K562 (cell line): ENCODE results near the gene DOCK7. TPM values are rescaled to one million over a fixed set of nuclear protein-coding genes. Genes with fewer than 3 reads are reported as not detected.

Experiments
- ATAC-seq: fragments of 200-7000 bp; cut with Tn5 transposase; 3 replicates; pipeline ENCODE4 v1.9.1; 2020; ENCODE audit warnings: moderate library complexity
- BruUV-seq: library from RNA; stranded (reverse); fragments of 400-500 nt; replicated peaks from 2 replicates; lab custom pipeline; 2021; lab: Mats Ljungman, UMichigan
- CTCF ChIA-PET: fragments of 300-600 bp; formaldehyde crosslinking; extraction: SDS; loops from one replicate; lab custom pipeline; 2021; ENCODE audit warnings: low intra/inter-chr PET ratio; lab: Yijun Ruan, JAX
- POLR2A ChIA-PET: fragments of 300-600, 350-650 bp; sonication (Branson Sonifier 250); formaldehyde crosslinking; extraction: SDS; loops from one replicate; lab custom pipeline; 2021; ENCODE audit warnings: antibody characterized with exemption, inconsistent platforms; lab: Yijun Ruan, JAX
- DNase-seq, 4 experiments: peaks; one replicate each; pipeline versions ENCODE4 v3.0.0 to v3.0.0-alpha.2; 2011 to 2018; ENCODE audit warnings: low spot score in 3 of 4, mixed read lengths in 3 of 4; ENCODE audit errors: extremely low read depth in 1 of 4
- FAIRE-seq: peaks from 2 replicates; lab custom pipeline; 2011; peaks lifted over from hg19 to GRCh38; lab: Jason Lieb, UNC
- H2AFZ ChIP-seq: 2 replicates; pipeline ENCODE4 v1.6.0; 2011; ENCODE audit warnings: low read depth, low read length, control low read depth, inconsistent platforms
- H3K27ac ChIP-seq: fragments of 200-600 bp; 3 replicates; pipeline ENCODE4 v1.8.0; 2011; ENCODE audit warnings: low read depth, mild to moderate bottlenecking, control low read depth, inconsistent platforms, low read length, moderate library complexity, mixed read lengths; ENCODE audit errors: extremely low read depth
- H3K27me3 ChIP-seq, 2 experiments: fragments of 300-600 bp in 1 of 2; 2 replicates in 1 of 2; 3 replicates in 1 of 2; pipeline versions ENCODE4 v1.6.0 to v1.8.0; 2011; ENCODE audit warnings: inconsistent platforms in 2 of 2, low read length in 2 of 2, mild to moderate bottlenecking in 1 of 2, mixed read lengths in 1 of 2, moderate library complexity in 1 of 2; ENCODE audit not compliant: control insufficient read depth in 2 of 2, insufficient read depth in 2 of 2
- H3K36me3 ChIP-seq: fragments of 300-600 bp; 3 replicates; pipeline ENCODE4 v1.8.0; 2011; ENCODE audit warnings: mild to moderate bottlenecking, low read length, inconsistent platforms; ENCODE audit not compliant: control insufficient read depth, insufficient read depth
- H3K4me1 ChIP-seq, 2 experiments: fragments of 200-600 bp in 1 of 2; replicated peaks in 1 of 2; 2 replicates in 1 of 2; 3 replicates in 1 of 2; pipeline versions ENCODE4 v1.5.1 to v1.8.0; 2011; ENCODE audit warnings: inconsistent platforms in 2 of 2, low read length in 2 of 2, mild to moderate bottlenecking in 1 of 2, mixed read lengths in 1 of 2, moderate library complexity in 1 of 2; ENCODE audit not compliant: control insufficient read depth in 2 of 2, insufficient read depth in 2 of 2
- H3K4me2 ChIP-seq: 2 replicates; pipeline ENCODE4 v1.6.1; 2011; ENCODE audit warnings: low read length, control low read depth, inconsistent platforms, mixed read lengths; ENCODE audit not compliant: insufficient read depth
- H3K4me3 ChIP-seq: fragments of 200-600 bp; sonication (generic), shearing (Covaris generic); 2 replicates; pipeline ENCODE4 v1.5.1; 2016; ENCODE audit warnings: control low read depth, inconsistent platforms
- H3K79me2 ChIP-seq: fragments of 200-600 bp; 3 replicates; pipeline ENCODE4 v1.8.0; 2011; ENCODE audit warnings: low read length, inconsistent platforms; ENCODE audit not compliant: control insufficient read depth, insufficient read depth
- H3K9ac ChIP-seq, 2 experiments: 2 replicates each; pipeline versions ENCODE4 v1.6.0 to v1.6.1; 2011; ENCODE audit warnings: low read depth in 2 of 2, low read length in 2 of 2, control low read depth in 1 of 2, inconsistent platforms in 1 of 2, mild to moderate bottlenecking in 1 of 2, mixed read lengths in 1 of 2; ENCODE audit not compliant: insufficient read depth in 1 of 2
- H3K9me1 ChIP-seq: one replicate; pipeline ENCODE4 v1.6.0; 2011; ENCODE audit warnings: inconsistent platforms, mild to moderate bottlenecking, low read length, moderate library complexity; ENCODE audit not compliant: control insufficient read depth, insufficient read depth
- H3K9me3 ChIP-seq: replicated peaks from 2 replicates; pipeline ENCODE4 v1.5.1; 2011; ENCODE audit warnings: low read depth, low read length, inconsistent platforms; ENCODE audit not compliant: control insufficient read depth, insufficient read depth
- H4K20me1 ChIP-seq: replicated peaks from 2 replicates; pipeline ENCODE4 v1.6.1; 2011; ENCODE audit warnings: low read length, inconsistent platforms, mixed read lengths; ENCODE audit not compliant: control insufficient read depth, insufficient read depth
- CHD4 ChIP-seq: fragments of 200-600 bp; sonication (generic); IDR thresholded peaks from 3 replicates; pipeline ENCODE4 v1.6.1; 2012; ENCODE audit warnings: low read depth, mild to moderate bottlenecking, mixed read lengths, low read length, inconsistent platforms; ENCODE audit not compliant: insufficient read depth, insufficient replicate concordance, poor library complexity, severe bottlenecking
- GABPB1 ChIP-seq: sonication (generic); formaldehyde crosslinking; IDR thresholded peaks from 2 replicates; pipeline ENCODE4 v1.8.0; 2022; ENCODE audit warnings: mild to moderate bottlenecking, missing genetic modification reagents
- HDAC2 ChIP-seq: fragments of 450-650 bp; IDR thresholded peaks from 2 replicates; pipeline ENCODE4 v1.6.1; 2016; ENCODE audit warnings: mild to moderate bottlenecking
- OTX1 ChIP-seq: fragments of 450-650 bp; formaldehyde crosslinking; IDR thresholded peaks from 2 replicates; pipeline ENCODE4 v1.4.0; 2022; ENCODE audit warnings: mild to moderate bottlenecking
- RBM15 ChIP-seq: fragments of 200-400 bp; formaldehyde crosslinking; IDR thresholded peaks from 2 replicates; pipeline ENCODE4 v1.6.1; 2018; ENCODE audit warnings: mild to moderate bottlenecking, low read length, moderate library complexity; ENCODE audit not compliant: insufficient read depth
- ZNF584 ChIP-seq: fragments of 200-800 bp; sonication (Bioruptor generic); IDR thresholded peaks from 2 replicates; pipeline ENCODE4 v1.6.1; 2016; ENCODE audit warnings: low read depth, mild to moderate bottlenecking, missing genetic modification characterization, missing compliant biosample characterization
- ZNF586 ChIP-seq: fragments of 450-650 bp; formaldehyde crosslinking; conservative IDR thresholded peaks from 2 replicates; pipeline ENCODE4 v1.4.0; 2020; ENCODE audit warnings: mild to moderate bottlenecking, moderate library complexity
- WGBS: fragments of 100-300 bp; shearing (Covaris generic); methylation state at CpG from one replicate; pipeline ENCODE4 v1.1.6; 2016; ENCODE audit warnings: low coverage, mixed read lengths; ENCODE audit not compliant: insufficient coverage; ENCODE audit errors: missing lambda C conversion rate; 5-methylcytosine and 5-hydroxymethylcytosine counted together
- in situ Hi-C: fragments of 300-500 bp; cut with MboI; formaldehyde crosslinking; loops from 4 replicates; pipeline ENCODE4 v1.15.0; 2018; ENCODE audit warnings: inconsistent platforms, mixed read lengths
- intact Hi-C: fragments of 100-400 bp; cut with micrococcal nuclease; formaldehyde crosslinking; loops from 2 replicates; pipeline ENCODE4 v1.14.2; 2022
- polyA plus RNA-seq, 8 experiments: library from polyadenylated mRNA; depleted of rRNA in 4 of 8; stranded (reverse) in 5 of 8; unstranded in 3 of 8; fragments of >200 nt; fragmentation: Nextera tagmentation in 2 of 8; fragmentation: Illumina TruSeq in 1 of 8; extraction: Ambion mirVana in 2 of 8; extraction: Trizol in 1 of 8; gene quantifications; 2 replicates each; pipeline versions ENCODE4 v1.2.1 to v1.2.3, GENCODE V29; 2011 to 2014; ENCODE audit warnings: inconsistent platforms in 1 of 8, missing spikeins in 1 of 8
- total RNA-seq, 7 experiments: library from RNA; depleted of rRNA in 6 of 7; stranded (reverse); fragments of >200 nt in 6 of 7; fragmentation: Illumina TruSeq in 2 of 7; extraction: Trizol in 2 of 7; gene quantifications; 2 replicates each; pipeline versions ENCODE4 v1.2.1 to v1.2.3, GENCODE V29; 2011 to 2021; ENCODE audit warnings: low replicate concordance in 1 of 7

Gene DOCK7
- total and polyA plus RNA-seq, 9 of the 15 experiments (the other 6 are each of a cell fraction or from before 2014, with no cell fraction given): 4.9 to 35.1 (median 12.6) TPM

- Histone ChIP-seq H3K4me3 (no peak overlapping the region), H3K4me2 (no peak overlapping the region), H2AFZ (no peak overlapping the region), H3K9me3 (no peaks in the 10 kb centered on the region), H3K36me3 (no peaks in the 10 kb centered on the region), H3K4me1 (peaks cover 0 to 4% of the 10 kb centered on the region in 2 experiments; a peak in 1 of 5 replicates), H3K79me2 (no peaks in the 10 kb centered on the region), H3K9ac (no peak overlapping the region), H3K9me1 (no peaks in the 10 kb centered on the region), H4K20me1 (no peaks in the 10 kb centered on the region), H3K27me3 (peaks cover 0 to 2% of the 10 kb centered on the region in 2 experiments; a peak in 2 of 5 replicates), H3K27ac (no peak overlapping the region)
- no peak for TF ChIP-seq ZNF586
- no peak for TF ChIP-seq ZNF584 (CRISPR knock-in tag)
- no peak for TF ChIP-seq CHD4
- TF ChIP-seq OTX1: no peak
- no peak for TF ChIP-seq GABPB1 (CRISPR knock-in tag)
- TF ChIP-seq RBM15: no peak
- TF ChIP-seq HDAC2: no peak
- in situ Hi-C loops (no loop called here), intact Hi-C loops (no loop called here)
- POLR2A ChIA-PET: interaction anchor here (1.7 kb wide), 1 partner anchor 185 kb away, joined by 3 read pairs; no protein-coding TSS in a partner anchor
- WGBS: 8% methylated on average over 1 of the region's 1 CpG
- FAIRE-seq: no peak
- no peak for DNase-seq
- CTCF ChIA-PET: interaction anchor here (0.6 kb wide), 1 partner anchor 60 kb away, joined by 3 read pairs; no protein-coding TSS in a partner anchor
- no peak for ATAC-seq
- BruUV-seq: no TSS peak
Observed at GRCh38 chr1:62725255-62725654, 37.1 kb upstream of the DOCK7 start.
